Activated CD4-positive, alpha-beta T cell treated with anti-CD3 and anti-CD28 coated beads, Interleukin-2, amount 50 U/mL, for 48 hours (primary cell): ENCODE measurements around the gene LGI1.

Source experiments
- DNase-seq, 2 experiments: peaks; one replicate each; pipeline ENCODE4 v3.0.0-alpha.2; 2020

LGI1 gene

DNA sequence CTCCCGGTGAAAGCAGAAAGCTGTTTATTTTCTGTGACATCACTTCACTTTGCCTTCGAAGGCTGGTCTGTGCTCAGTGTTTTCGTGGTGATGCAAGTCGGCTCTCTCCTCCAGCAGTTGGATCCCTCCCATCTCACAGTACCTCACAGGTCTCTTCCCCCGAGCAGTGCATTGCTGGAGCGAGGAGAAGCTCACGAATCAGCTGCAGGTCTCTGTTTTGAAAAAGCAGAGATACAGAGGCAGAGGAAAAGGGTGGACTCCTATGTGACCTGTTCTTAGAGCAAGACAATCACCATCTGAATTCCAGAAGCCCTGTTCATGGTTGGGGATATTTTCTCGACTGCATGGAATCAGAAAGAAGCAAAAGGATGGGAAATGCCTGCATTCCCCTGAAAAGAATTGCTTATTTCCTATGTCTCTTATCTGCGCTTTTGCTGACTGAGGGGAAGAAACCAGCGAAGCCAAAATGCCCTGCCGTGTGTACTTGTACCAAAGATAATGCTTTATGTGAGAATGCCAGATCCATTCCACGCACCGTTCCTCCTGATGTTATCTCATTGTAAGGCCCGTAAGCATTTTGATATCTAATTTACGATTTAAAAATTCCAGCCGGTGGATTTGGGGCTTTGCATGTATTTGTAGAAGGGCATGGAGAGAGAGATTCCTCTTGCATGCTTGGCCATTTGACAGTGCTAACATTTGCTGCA, at the start of gene LGI1:
Gene LGI1 (plus strand): TSS at position 136 of the 707 bp plus-strand sequence. CDS start 209 bp downstream, at position 345.
- DNase-seq: no peak

DNA sequence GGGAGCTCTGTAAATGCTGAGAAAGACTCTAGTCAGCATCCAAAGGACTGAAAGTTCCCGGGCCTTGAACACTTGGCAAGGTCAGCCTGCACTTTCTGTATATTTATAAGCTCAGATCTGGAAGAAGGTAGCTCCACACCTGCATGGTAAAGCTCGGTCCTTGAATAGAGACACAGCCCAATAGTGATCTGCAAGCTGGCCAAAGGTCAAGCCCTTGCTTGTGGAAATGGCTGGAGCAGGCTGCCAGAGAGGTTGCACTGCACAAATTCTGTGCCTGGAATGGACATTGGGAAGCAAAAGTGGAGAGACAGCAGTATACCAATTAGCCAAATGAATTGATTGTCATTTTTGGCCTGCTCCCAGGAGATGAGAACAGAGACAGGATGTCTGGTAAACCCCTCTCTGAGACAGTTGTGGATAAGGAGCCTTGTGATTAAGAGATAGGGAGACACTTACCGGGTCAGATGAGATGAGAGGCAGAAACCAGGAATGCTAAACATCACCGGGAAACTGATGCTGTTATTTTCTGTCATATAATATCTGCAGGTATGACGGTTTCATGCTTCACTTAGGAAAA, 47.3 kb upstream of the LGI1 start:
- no peak for DNase-seq

DNA sequence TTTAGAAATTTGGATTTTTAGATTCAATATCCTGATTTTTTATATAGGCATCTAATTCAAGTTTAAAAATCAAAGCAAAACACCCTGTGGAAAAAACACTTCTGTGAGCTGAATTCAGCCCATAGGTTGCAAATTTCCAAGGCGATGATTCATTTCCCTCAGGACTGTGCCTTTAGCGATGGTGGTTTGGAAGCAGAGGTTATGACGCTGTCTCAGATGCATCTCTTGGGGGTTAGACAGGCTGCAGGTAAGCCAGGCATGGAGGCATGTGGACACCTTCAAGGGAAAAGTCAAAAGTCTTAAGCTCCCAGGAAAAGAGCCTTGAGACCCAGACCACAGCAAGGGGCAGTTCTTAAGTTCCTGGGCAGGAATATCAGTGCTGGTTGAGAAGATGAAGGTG, 45.8 kb upstream of the LGI1 start:
- no peak for DNase-seq

GRCh38 chr10:93712593-93712992, 45.1 kb upstream of the LGI1 start:
- no peak for DNase-seq

DNA sequence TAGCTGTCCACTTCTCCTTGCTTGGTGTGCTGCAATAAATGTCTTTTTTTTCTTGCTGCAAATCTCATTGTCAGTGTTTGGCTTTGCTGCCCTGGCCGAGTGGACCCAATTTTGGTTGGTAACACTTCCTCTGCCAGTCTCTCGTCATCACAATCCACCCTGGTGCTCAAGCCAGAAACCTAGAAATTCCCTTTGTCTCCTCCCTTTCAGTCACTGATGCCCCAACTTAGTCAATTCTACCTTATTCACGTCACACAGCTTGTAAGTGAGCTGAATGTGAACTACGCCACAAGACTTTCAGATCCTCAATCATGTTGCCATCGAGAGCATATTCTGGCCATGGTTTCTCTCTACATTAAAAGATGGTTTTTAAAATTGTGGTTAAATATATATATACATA, 42.4 kb upstream of the LGI1 start:
- no peak for DNase-seq

- DNase-seq: no peak
Measured at GRCh38 chr10:93716766-93717165, 41.0 kb upstream of the LGI1 start.

DNA sequence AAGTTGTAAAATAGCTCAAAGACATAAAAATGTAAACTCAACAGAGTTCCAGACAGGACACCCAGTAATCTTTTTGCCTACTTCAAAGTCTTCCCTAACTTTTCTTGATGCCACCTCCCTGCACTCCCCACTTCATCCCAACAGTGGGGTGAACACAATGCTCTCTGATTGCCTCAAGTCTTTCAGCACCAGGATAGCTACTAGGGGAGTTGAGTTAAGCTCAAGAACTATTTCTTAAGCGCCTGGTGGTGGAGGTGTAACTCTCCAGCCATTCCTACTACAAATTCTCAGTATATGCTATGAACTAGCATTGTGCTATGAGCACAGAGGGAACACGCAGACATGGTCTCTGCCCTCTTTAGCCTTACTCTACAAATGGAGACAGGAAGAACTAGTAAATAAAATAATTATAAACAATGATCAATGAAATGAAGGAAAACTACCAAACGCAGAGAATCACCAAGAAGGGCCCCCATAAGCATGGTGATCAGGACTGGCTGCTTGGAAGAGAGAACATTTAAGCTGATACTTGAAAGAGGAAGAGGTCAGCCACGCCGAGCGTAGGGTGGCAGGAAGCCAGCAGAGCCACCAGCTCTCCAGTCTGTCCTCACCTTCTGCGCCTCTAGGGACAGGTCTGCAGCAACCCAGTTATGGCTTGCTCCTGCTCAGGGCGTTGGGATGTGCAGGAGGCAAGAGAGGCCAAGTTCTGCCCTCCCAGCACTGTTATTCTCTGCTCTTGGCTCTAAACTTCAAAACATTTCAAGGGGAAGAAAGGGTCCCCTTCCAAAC, 38.6 kb upstream of the LGI1 start:
- no peak for DNase-seq

DNA sequence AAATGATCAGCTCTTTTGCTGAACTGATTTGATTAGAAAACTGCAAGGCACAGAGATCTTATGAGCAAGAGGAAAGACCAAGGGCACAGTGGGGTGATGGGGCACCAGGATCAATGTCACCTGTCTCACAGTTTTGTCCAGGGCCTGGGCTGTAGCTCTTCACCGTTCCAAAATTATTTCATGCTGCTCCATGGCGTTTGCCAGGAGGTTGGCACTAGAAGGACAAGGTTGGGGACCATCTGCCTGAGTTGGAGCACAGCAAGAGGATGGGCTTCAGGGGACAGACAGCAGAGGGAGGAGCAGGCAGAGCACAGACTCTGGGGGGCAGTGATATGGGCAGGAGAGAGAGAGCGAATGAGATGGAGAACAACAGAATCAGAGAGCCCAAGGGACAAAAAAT, 37.8 kb upstream of the LGI1 start:
- DNase-seq: no peak

- no peak for DNase-seq
Measured at GRCh38 chr10:93722550-93722949, 35.2 kb upstream of the LGI1 start.

GRCh38 chr10:93723153-93723552, 34.6 kb upstream of the LGI1 start:
- no peak for DNase-seq

- DNase-seq: no peak
Measured at GRCh38 chr10:93726024-93726423, 31.7 kb upstream of the LGI1 start.

DNA sequence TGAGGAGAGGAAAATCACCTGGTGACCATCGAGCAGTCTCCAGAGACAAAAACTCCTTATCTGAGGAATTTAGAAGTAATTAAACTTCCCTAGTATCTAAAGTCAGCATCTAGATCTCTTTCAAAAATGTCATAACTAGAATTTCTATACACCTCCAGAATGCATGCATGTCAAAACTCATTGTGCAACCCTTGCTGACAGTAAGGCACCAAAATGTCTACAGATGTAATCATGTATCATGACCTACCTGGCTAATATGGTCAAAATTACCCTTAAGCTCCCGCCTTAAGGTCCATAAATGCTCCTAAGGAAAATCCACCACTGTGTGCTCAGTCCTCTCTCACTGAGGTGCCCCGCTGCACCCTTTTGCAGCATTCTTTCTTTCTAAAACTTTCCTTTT, 16.4 kb upstream of the LGI1 start:
- DNase-seq: no peak

- DNase-seq: no peak
Measured at GRCh38 chr10:93742633-93743349, 14.9 kb upstream of the LGI1 start.

DNA sequence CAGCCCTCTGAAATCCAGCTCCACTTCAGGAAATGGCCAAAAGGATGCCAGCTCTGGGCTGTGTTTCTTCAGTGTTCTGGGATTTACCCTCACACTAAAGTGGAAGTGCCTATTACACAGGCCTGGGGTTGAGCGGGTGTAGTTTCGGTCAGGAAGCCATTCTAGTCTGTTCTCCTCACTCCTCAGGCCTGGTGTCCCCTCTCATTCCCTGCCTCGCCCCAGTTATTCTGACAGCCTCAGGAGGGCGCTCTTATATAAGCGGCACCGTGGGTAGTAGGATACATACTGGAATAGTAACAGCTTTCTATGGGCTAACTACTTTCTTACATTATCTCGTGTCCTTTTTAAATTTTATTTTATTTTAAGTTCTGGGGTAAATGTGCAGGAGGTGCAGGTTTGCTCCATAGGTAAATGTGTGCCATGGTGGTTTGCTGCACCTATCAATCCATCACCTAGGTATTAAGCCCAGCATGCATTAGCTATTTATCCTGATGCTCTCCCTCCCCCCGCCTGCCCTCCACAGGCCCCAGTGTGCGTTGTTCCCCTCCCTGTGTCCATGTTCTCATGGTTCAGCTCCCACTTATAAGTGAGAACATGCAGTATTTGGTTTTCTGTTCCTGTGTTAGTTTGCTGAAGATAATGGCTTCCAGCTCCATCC, 12.2 kb upstream of the LGI1 start:
- DNase-seq: no peak

GRCh38 chr10:93746844-93747284, 10.9 kb upstream of the LGI1 start:
- no peak for DNase-seq

DNA sequence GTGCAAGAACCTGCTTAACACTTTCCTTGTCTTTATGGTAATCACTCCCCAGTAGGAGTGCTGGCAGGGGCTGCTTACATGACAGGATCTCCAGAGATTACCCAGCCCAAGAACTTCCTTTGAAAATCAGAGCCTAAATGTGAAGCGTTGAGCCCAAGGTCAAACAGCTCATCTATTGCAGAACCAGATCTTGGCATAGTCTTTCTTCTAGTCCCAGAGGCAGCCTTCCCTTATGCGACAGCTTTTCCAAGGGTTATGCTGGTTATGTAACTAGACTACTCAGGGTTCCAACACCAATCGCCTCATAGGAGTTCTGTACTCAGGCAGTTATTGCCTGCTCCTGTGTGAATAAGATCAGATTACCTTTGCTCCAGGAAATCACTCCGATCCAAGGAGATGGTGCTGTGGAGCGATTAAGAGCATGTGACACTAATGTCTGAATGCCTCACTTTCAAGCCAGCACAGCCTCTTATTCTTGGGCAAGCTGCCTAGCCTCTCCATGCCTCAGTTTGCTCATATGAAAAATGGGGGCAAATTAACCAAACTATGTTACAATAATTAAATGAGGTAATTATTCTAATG, 8.4 kb upstream of the LGI1 start:
- DNase-seq: no peak

DNA sequence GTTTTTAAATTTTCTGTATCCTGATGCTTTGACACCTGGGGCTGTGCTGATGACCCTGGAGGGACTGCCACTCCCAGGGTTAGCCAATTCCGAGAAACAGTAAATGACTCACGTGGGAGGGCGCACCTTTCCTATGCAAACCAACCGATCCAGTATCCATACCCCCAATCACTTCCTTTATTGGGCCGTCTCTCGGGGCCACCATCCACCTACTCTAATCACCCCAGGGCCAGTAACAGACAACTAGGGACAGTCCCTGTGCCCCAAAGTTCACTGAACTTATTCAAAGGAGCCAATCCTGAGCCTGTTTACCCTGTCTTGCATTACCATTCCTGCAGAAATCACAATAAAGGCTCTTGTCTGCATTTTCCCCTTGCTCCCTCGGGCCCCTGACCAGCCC, 6.6 kb upstream of the LGI1 start:
- no peak for DNase-seq

- DNase-seq: no peak
Measured at GRCh38 chr10:93751832-93752231, 5.9 kb upstream of the LGI1 start.

GRCh38 chr10:93752761-93753160, 5.0 kb upstream of the LGI1 start:
- no peak for DNase-seq

DNA sequence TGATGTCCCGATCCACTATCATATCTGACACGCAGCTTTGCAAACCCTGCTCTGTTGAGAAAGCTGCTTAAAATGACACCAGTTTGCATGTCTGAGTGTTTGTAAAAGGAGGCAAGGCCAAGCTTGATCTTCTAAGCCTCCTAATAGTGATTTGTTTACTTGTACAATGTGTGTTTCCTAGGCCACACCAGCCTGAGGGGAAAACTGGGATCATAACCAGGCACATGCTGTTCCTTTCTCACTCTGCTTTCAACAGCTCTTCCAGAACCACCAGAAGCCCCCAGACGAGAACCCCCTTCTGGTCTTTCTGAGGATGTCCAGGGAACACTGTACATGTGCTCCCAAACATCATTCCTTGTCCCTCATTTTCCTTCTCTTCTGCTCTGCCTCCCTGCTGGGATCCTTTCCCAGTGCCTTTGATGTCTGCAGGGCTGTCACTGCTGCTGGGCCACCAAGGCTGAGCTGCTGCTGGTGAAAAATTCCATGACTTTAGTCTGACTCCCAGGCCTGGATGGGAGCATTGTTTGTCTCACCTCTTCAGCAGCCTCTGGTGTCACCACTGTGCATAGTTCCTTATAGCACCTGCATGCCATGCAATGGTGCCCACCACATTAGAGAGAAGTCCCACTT, 4.0 kb upstream of the LGI1 start:
- no peak for DNase-seq

DNA sequence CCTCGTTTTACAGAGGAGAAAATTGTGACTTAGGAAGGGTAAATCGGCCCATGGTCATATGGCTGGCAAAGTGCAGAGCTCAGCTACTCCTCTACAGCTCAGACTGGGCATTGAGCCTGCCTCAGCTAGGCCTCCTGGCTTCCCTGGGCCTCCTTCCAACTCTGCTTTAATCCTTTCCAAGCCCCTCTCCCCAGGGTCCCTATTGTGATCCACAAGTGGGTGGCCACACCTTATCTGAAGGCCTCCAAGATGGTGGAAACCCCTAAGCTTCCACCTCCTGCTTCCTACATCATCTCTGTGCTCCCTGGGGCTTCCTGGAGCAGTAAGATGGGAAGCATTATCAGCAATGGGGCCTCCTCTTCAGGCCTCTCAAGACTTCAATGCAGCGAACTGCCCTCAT, 3.0 kb upstream of the LGI1 start:
- no peak for DNase-seq
